SKM-1 (cell line): Measurements from ENCODE around the gene MAGEA8.
"Not testable (repeated sequence)": the region's sequence is repeated elsewhere in the genome, so short reads cannot be mapped to it uniquely, and the experiment has no call there.

Experiments used
- DNase-seq: peaks from one replicate; lab custom pipeline; 2025; ENCODE audit not compliant: unreplicated experiment; lab: John Stamatoyannopoulos, UW

MAGEA8 gene

DNA sequence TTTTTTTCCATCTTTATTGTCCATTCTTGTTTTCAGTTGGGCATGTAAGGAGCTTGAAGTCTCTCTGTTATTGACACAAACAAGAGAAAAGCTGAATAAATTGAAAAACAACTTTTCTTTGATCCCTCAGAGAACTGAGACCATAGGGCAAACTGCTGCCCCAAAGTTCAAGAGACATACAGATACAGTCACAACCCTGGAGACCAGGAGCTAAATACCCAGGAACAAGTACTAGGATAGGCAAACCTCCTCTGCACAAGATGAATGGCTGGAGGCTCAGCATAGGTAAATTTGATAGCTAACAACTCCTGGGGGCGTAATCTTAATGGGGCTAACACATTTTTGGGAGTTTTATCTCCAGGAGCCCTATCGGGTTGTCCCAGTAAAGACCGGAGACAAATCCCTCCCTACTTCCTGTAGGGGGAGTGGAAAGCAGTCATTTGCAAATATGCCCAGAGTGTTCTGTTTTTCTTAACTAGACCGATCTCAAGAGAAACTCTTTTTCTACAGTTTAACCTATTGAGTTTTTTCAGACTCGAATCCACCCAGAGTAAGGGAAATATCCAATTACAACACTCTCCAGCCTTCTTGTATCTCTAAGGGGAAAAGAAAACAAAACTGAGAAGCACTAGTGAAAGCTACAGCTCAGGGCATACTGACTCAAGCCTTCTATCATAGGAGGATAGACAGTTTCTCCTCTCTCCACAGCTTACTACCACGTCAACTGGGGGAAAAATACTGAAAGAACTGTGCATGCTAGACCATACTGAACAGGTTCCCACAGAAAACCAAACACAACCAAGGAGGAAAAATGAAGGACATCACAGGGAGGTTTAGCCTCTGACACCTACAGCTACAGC, 23.1 kb downstream of the MAGEA8 start:
- DNase-seq: no peak

DNA sequence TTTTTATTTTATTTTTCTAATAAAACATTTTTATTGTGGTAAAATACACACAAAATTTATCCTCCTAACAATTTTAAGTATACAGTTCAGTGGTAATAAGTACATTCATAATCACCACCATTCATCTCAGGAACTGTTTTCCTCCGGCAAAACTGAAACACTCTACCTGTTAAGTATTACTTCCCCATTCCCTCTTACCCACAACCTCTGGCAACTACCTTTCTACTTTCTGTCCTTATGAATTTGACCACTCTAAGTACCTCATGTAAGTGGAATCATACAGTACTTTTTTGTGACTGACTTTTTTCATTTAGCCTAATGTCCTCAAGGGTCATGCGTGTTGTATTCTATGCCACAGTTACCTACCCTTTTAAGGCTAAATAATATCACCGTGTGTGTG, 27.3 kb downstream of the MAGEA8 start:
- no peak for DNase-seq

- DNase-seq: no peak
Measured at GRCh38 chrX:149908727-149909126, 27.7 kb downstream of the MAGEA8 start.

DNA sequence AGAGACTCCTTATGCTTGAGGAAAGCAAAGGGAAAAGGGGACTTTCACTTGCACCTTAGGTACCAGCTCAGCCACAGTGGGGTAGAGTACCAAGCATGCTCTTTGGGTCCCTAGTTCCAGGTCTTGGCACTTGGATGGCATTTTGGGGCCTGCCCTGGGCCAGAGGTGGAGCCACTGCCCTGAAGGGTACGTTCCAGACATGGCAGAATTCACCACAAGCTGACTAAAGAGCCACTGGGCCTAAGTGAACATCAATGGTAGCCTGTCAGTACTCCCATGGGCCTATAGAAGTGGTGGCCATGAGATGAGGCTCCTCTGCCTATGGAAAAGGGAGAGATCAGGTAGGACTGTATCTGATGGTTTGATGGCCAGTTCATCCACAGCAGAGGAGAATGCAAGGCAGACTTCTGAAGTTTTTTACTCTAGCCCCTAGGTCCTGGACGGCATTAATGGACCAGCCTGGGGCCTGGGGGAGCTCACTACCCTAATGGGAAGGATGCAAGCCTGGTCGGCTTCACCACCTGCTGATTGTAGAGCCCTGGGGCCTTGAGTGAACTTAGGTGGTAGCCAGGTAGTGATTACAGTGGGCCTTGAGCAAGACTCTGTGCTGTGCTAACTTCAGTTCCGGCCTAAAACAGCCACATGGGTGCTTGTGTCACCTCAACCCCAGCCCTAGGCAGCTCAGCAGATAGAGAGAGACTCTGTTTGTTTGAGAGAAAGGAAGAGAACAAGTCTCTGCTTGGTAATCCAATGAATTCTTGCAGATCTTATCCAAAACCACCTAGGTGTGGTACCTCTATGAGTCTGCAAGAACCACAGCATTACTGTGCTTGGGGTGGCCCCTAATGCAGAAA, 28.6 kb downstream of the MAGEA8 start:
- DNase-seq: no peak

- no peak for DNase-seq
Measured at GRCh38 chrX:149910178-149910695, 29.3 kb downstream of the MAGEA8 start.

- no peak for DNase-seq
Measured at GRCh38 chrX:149916745-149917392, 35.9 kb downstream of the MAGEA8 start.

- DNase-seq: not testable (repeated sequence)
Measured at GRCh38 chrX:149923836-149924235, 42.9 kb downstream of the MAGEA8 start.

GRCh38 chrX:149924434-149924833, 43.5 kb downstream of the MAGEA8 start:
- not testable (repeated sequence) for DNase-seq

DNA sequence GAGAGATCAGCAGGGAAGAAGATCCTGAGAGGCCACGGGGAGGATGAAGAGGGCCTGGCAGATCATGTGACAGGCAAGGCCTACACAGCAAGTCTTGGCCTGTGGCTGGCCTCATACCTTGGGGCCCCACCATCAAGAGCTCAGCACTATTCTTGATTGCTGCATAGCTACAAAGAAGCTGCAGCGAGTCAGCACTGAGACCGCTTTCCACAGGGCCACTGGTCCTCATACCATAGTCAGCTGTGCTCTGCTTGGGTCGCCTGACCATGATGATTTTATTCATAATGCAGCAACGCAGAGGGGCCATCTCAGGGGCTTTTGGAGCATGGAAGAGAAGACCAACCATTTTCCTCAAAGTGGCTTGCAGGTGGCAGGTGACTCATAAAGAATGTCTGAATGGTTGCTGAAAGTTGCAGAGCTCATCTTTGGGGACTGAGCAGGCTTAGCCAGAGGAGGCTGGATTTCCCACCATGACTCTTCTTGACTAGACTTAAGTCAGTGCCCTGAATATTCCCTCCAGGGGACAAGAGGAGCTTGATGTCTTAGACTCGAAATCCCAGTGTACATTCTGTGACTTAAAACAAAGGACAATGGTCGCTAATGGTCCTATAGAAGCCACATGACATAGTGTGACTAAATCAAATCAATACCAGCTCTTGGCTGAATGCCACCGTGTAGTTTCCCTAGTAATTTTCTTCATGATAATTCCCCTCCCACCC, 46.4 kb downstream of the MAGEA8 start:
- not testable (repeated sequence) for DNase-seq

DNA sequence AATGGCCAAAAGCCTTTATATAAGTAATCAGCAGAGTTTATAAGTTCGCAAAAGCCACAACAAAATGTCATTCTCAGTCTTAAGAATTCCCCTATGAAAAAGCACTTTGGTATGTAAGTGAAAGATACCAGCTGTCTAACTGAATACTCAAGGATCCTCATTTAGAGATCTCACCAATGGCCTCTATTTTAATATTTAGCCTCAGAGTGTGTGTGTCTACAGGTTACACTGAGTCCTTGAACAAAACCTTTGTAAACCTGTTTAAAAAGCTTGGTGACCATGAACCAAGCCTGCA, 46.9 kb downstream of the MAGEA8 start:
- DNase-seq: not testable (repeated sequence)

- not testable (repeated sequence) for DNase-seq
Measured at GRCh38 chrX:149928635-149929034, 47.7 kb downstream of the MAGEA8 start.

- not testable (repeated sequence) for DNase-seq
Measured at GRCh38 chrX:149929400-149929799, 48.4 kb downstream of the MAGEA8 start, which contains the start of gene HSFX4. HSFX4 (plus strand) TSS chrX:149929573; CDS start chrX:149929645, 72 bp downstream.

DNA sequence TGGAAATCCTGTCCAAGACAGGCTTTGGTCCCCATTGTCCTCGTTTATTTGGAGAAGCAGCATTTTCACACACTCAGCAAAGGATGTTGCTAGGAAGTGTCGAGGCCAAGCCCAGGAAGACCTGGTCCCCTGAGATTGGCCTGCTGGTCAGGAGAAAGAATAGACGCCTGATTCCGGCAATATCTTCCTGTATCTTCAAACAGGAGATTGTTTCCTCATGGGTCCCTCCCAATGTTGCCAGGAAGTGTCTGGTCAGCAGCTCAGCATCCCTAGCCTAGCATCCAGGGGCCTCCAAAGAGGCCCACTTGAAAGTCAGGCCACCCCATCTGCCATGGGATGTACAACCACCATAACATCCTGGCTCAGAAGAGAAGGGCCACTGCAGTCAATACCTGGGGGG, 50.4 kb downstream of the MAGEA8 start:
- DNase-seq: not testable (repeated sequence)

DNA sequence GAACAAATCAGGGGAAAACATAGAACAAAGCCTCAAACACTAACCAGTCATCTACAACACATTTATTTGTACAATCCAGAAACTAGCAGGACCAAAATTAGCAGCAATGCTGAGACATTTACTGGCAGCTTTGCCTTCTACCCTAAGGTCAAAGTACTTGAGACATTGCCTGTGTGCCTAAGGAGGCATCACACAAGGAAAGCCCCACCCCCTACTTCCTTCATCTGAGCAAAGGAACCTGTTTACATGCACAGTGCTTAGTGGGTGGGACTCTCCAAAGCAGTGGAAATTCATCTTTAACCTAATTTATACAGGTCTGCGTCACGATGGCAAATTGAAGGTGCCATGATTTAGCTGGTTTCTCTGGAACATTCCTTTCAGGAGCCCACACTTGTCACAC, 51.2 kb downstream of the MAGEA8 start:
- not testable (repeated sequence) for DNase-seq

DNA sequence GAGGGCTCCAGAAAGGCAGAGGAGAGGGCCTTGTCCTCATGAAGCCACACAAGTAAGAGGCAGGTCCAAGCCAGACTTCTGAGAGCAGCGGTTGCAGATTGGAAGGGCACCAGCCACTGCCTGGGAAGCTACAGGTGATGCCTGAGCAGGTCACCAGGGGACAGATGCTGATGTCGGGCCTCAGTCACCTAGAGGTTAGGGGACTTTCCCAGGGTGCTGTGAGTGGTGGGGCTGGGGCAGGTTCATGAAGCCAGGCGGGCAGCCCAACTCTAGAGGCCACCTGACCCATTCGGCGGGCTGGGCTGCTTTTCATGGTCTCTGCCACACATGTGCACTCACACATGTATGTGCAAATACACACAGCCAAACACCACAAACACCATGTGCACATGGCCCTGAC, 52.0 kb downstream of the MAGEA8 start:
- not testable (repeated sequence) for DNase-seq

DNA sequence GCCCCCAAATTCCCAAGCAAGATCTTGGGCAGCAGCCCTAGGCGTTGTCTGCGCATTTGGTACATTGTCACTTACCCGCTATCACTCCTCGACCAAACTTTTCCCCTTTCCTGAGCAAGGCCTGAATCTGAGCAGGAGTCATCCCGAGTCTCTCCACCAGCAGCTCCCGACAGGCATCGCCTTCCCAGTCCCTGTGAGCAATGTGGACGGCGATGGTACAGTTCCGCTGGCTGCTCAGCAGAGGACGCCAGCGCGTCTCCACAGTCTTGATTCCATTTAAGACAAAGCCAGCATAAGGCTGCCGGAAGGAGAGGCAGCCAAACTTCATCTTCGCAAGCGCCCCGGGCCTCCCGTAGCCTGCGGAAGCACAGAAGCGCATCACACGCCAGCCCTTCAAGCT, 52.6 kb downstream of the MAGEA8 start:
- not testable (repeated sequence) for DNase-seq
